ENCODE data around the gene TMTC3. TPM values are rescaled to one million over a fixed set of nuclear protein-coding genes. Genes with fewer than 3 reads are reported as not detected.

TMTC3 gene
- total RNA-seq, 1 experiment from 2014 or later, result 19.0 TPM

DNA sequence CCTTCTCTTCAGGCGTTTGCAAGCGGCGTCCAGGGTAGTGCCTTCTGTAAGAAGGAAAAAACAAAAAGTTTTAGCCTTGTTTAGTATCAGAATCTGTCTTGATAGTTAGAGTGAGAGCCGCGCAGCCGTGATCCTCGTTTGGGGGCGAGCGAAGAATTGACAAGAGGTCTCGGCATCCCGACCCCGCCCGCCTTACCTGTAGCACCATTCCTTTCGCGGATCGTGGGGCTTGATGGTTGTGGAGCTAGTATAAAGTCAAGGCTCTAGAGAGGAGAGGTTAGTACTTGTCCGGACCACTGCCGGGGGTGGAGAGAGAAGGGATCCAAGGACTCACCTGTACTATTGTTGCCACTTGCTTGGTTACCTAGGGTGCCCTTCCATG, 494 bp downstream of the TMTC3 start:
- DNase-seq (ENCODE audit: unreplicated experiment), result peak; percentile 37
- ChIA-PET CTCF (interaction anchor here (0.6 to 1.9 kb wide), 3 partner anchors 12 to 1319 kb away, joined by 3 to 9 read pairs (median 4); no protein-coding TSS in a partner anchor), POLR2A (interaction anchor here (0.6 to 2.2 kb wide), 35 partner anchors 8 to 1209 kb away, joined by 3 to 18 read pairs (median 4); partner anchors contain the start of gene KITLG)
- H3K27me3 Mint-ChIP-seq (ENCODE audit: insufficient read depth, unreplicated experiment), result no peaks in the 10 kb centered on the region
- BruUV-seq (replicated peaks), result TSS peak; percentile 56
- H3K4me3 Mint-ChIP-seq (ENCODE audit: unreplicated experiment), result peak overlapping the region; percentile 96
- peaks cover 36% of the 10 kb centered on the region for H3K4me1 Mint-ChIP-seq (ENCODE audit: insufficient read depth, unreplicated experiment)
- H3K36me3 Mint-ChIP-seq (ENCODE audit: insufficient read depth, unreplicated experiment), result peaks cover 16% of the 10 kb centered on the region
- intact Hi-C loops (cut with micrococcal nuclease), result loop anchor here (10.0 kb wide), 1 partner anchor 1382 kb away; the partner anchor contains the start of genes GALNT4 and POC1B
- TF ChIP-seq, protein P1, sequence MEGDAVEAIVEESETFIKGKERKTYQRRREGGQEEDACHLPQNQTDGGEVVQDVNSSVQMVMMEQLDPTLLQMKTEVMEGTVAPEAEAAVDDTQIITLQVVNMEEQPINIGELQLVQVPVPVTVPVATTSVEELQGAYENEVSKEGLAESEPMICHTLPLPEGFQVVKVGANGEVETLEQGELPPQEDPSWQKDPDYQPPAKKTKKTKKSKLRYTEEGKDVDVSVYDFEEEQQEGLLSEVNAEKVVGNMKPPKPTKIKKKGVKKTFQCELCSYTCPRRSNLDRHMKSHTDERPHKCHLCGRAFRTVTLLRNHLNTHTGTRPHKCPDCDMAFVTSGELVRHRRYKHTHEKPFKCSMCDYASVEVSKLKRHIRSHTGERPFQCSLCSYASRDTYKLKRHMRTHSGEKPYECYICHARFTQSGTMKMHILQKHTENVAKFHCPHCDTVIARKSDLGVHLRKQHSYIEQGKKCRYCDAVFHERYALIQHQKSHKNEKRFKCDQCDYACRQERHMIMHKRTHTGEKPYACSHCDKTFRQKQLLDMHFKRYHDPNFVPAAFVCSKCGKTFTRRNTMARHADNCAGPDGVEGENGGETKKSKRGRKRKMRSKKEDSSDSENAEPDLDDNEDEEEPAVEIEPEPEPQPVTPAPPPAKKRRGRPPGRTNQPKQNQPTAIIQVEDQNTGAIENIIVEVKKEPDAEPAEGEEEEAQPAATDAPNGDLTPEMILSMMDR (IDR thresholded peaks at IDR 0.05; ENCODE audit: unreplicated experiment), result no peak
- H3K27ac Mint-ChIP-seq (ENCODE audit: low read depth, unreplicated experiment), result peak overlapping the region; percentile 81
- H3K9me3 Mint-ChIP-seq (ENCODE audit: unreplicated experiment), result no peaks in the 10 kb centered on the region

DNA sequence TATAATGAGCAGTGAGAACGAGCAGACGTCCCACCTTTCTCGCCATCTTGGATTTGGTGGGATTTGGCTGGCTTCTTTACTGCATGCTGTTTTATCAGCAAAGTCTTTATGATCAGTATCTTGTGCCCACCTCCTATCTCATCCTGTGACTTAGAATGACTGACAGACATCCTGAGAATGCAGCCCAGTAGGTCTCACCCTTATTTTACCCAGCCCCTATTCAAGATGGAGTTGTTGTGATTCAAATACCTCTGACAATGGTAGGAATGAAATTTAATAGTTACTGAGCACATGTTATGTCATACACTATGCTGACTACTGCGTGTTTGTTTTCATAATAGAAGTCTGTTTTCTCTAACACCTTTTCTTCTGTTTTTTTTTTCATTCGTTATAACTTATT, 1.9 kb downstream of the TMTC3 start:
- H3K9me3 Mint-ChIP-seq (ENCODE audit: unreplicated experiment), result no peaks in the 10 kb centered on the region
- no peaks in the 10 kb centered on the region for H3K27me3 Mint-ChIP-seq (ENCODE audit: insufficient read depth, unreplicated experiment)
- POLR2A ChIA-PET, result interaction anchor here (1.0 kb wide), 1 partner anchor 44 kb away, joined by 3 read pairs; no protein-coding TSS in a partner anchor
- H3K36me3 Mint-ChIP-seq (ENCODE audit: insufficient read depth, unreplicated experiment), result peaks cover 16% of the 10 kb centered on the region
- BruUV-seq (replicated peaks), result no TSS peak
- H3K4me1 Mint-ChIP-seq (ENCODE audit: insufficient read depth, unreplicated experiment), result peaks cover 24% of the 10 kb centered on the region
- intact Hi-C loops (cut with micrococcal nuclease), result loop anchor here (10.0 kb wide), 1 partner anchor 1381 kb away; the partner anchor contains the start of genes GALNT4 and POC1B
- H3K4me3 Mint-ChIP-seq (ENCODE audit: unreplicated experiment), result peak overlapping the region; percentile 96
- DNase-seq (ENCODE audit: unreplicated experiment), result no peak
- peak overlapping the region; percentile 50 for H3K27ac Mint-ChIP-seq (ENCODE audit: low read depth, unreplicated experiment)
- TF ChIP-seq, protein P1 (IDR thresholded peaks at IDR 0.05; ENCODE audit: unreplicated experiment), result no peak
- CTCF ChIA-PET, result no interaction called here

DNA sequence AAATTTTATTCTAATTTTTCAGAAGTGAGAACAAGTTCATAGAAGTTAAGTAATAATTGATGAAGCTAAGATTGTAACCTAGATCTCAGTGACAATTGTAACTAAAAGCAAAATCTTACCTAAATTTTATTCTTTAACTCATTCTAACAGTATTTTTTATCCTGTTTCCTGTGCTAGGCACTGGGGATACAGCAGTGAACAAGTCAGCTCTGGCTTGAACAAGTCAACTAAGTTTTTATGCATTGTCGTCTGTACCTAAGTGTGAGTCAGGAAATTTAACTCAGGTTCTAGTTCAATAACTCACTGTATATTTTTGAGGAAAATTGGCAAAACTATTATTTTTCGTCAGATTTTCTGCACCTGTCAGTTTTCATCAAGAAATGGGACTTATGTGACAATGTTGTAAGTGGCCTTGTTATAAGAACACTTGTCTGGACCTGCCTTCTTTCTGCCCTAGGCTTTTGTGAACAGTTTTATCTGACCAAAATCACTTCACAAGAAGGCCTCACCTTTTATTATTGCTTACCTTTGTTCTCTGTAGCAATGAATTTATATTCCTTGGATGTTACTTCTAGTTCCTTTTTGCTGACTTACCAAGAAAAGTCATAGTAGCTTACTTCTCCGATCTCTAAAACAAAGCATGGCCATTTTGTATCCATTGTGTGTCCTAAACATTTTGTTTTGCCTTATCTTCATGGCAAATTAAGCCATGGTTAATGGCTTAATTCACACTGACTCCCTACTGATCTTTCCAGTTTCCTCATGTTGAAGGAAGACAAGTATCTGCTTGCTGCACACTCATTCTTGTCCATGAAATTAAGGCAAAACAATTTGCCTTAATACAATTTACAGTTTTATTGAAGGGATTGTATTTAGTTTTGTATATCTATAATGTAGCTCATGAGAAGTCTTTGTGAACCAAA, 2.7 kb downstream of the TMTC3 start:
- peak overlapping the region; percentile 96 for H3K4me3 Mint-ChIP-seq (ENCODE audit: unreplicated experiment)
- DNase-seq (ENCODE audit: unreplicated experiment), result no peak
- H3K4me1 Mint-ChIP-seq (ENCODE audit: insufficient read depth, unreplicated experiment), result peaks cover 24% of the 10 kb centered on the region
- TF ChIP-seq, protein P1 (IDR thresholded peaks at IDR 0.05; ENCODE audit: unreplicated experiment), result no peak
- POLR2A ChIA-PET, result interaction anchor here (0.7 to 1.2 kb wide), 3 partner anchors 44 to 1271 kb away, joined by 3 read pairs; no protein-coding TSS in a partner anchor
- no TSS peak for BruUV-seq (replicated peaks)
- H3K27me3 Mint-ChIP-seq (ENCODE audit: insufficient read depth, unreplicated experiment), result no peaks in the 10 kb centered on the region
- H3K27ac Mint-ChIP-seq (ENCODE audit: low read depth, unreplicated experiment), result peak overlapping the region; percentile 50
- intact Hi-C loops (cut with micrococcal nuclease), result loop anchor here (10.0 kb wide), 1 partner anchor 1380 kb away; the partner anchor contains the start of genes GALNT4 and POC1B
- peaks cover 9% of the 10 kb centered on the region for H3K36me3 Mint-ChIP-seq (ENCODE audit: insufficient read depth, unreplicated experiment)
- CTCF ChIA-PET, result interaction anchor here (0.7 kb wide), 3 partner anchors 109 to 609 kb away, joined by 3 read pairs; no protein-coding TSS in a partner anchor
- no peaks in the 10 kb centered on the region for H3K9me3 Mint-ChIP-seq (ENCODE audit: unreplicated experiment)
